IMR-90 (cell line): ENCODE results near the gene ANKRD11. TPM values are rescaled to one million over a fixed set of nuclear protein-coding genes. Genes with fewer than 3 reads are reported as not detected.

Source experiments
- MAFK ChIP-seq: IDR thresholded peaks from 2 replicates; pipeline ENCODE4 v1.6.1; 2012; ENCODE audit warnings: low read depth, low read length, improper control_type of control experiment
- polyA plus RNA-seq, 3 experiments: library from polyadenylated mRNA; depleted of rRNA; stranded (reverse); fragments of >200 nt; gene quantifications; 2 replicates each; pipeline ENCODE4 v1.2.3, GENCODE V29; 2012; ENCODE audit warnings: low replicate concordance in 1 of 3
- total RNA-seq: library from RNA; depleted of rRNA; stranded (reverse); fragments of >200 nt; gene quantifications from 2 replicates; pipeline ENCODE4 v1.2.3, GENCODE V29; 2012
- TF ChIP-seq, protein P1 (sequence below): fragments of 150-350 bp; IDR thresholded peaks from 2 replicates; pipeline ENCODE4 v1.6.1; 2017; ENCODE audit warnings: mild to moderate bottlenecking, antibody characterized with exemption, low read length, low read depth

ANKRD11 gene
- total and polyA plus RNA-seq, 2 of the 4 experiments (the other 2 are of a cell fraction): 46.8 to 71.9 TPM

GRCh38 chr16:89507834-89508590 is 17.7 kb upstream of the ANKRD11 start, which contains the start of gene SPG7 (continued):
- TF ChIP-seq, protein P1, sequence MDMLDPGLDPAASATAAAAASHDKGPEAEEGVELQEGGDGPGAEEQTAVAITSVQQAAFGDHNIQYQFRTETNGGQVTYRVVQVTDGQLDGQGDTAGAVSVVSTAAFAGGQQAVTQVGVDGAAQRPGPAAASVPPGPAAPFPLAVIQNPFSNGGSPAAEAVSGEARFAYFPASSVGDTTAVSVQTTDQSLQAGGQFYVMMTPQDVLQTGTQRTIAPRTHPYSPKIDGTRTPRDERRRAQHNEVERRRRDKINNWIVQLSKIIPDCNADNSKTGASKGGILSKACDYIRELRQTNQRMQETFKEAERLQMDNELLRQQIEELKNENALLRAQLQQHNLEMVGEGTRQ: no peak
- no peak for TF ChIP-seq MAFK
